GM19023 (cell line): Measurements from ENCODE around the gene KLKB1.

ENCODE experiments used
- ATAC-seq: cut with Tn5 transposase; IDR thresholded peaks from one replicate; pipeline ENCODE4 v1.9.1; 2021; ENCODE audit warnings: mild to moderate bottlenecking, moderate library complexity; ENCODE audit not compliant: unreplicated experiment

KLKB1 gene

GRCh38 chr4:186304866-186305505 lies 77.7 kb downstream of the KLKB1 start:
- no peak for ATAC-seq

GRCh38 chr4:186307497-186307896 lies 80.2 kb downstream of the KLKB1 start:
- no peak for ATAC-seq

GRCh38 chr4:186307916-186308315 lies 80.6 kb downstream of the KLKB1 start:
- no peak for ATAC-seq
